H1 (cell line): Measurements from ENCODE around the gene RPL14. TPM values are rescaled to one million over a fixed set of nuclear protein-coding genes. Genes with fewer than 3 reads are reported as not detected.

ENCODE experiments used
- CHD2 ChIP-seq: IDR thresholded peaks from 2 replicates; pipeline ENCODE4 v1.6.1; 2012; ENCODE audit warnings: low read length, improper control_type of control experiment
- CHD7 ChIP-seq: fragments of 300-600 bp; sonication (generic); IDR thresholded peaks from 2 replicates; pipeline ENCODE4 v1.7.1; 2012; ENCODE audit warnings: low read length, moderate library complexity, mild to moderate bottlenecking, inconsistent platforms; ENCODE audit not compliant: insufficient replicate concordance
- CREB1 ChIP-seq: IDR thresholded peaks from 2 replicates; pipeline ENCODE4 v1.6.1; 2012; ENCODE audit warnings: inconsistent platforms
- E2F6 ChIP-seq: IDR thresholded peaks from 2 replicates; pipeline ENCODE4 v1.6.1; 2012; ENCODE audit warnings: inconsistent platforms
- FOSL1 ChIP-seq: IDR thresholded peaks from 2 replicates; pipeline ENCODE4 v1.6.1; 2011; ENCODE audit warnings: mild to moderate bottlenecking, low read depth, low read length, moderate library complexity; ENCODE audit not compliant: insufficient read depth
- KDM4A ChIP-seq: IDR thresholded peaks from one replicate; pipeline ENCODE4 v1.7.1; 2012; ENCODE audit warnings: low read depth, mild to moderate bottlenecking, moderate library complexity, low read length, inconsistent platforms; ENCODE audit not compliant: severe bottlenecking
- KDM5A ChIP-seq: fragments of 200-600 bp; IDR thresholded peaks from 2 replicates; pipeline ENCODE4 v1.7.1; 2012; ENCODE audit warnings: mild to moderate bottlenecking, low read length, inconsistent platforms, mixed read lengths
- MAFK ChIP-seq: IDR thresholded peaks from 2 replicates; pipeline ENCODE4 v1.6.1; 2012; ENCODE audit warnings: low read depth, mild to moderate bottlenecking, improper control_type of control experiment, low read length
- POLR2A ChIP-seq, 2 experiments: IDR thresholded peaks; 1 replicate in 1 of 2; 2 replicates in 1 of 2; pipeline ENCODE4 v1.6.1; 2011; ENCODE audit warnings: low read depth in 2 of 2, low read length in 2 of 2, mild to moderate bottlenecking in 2 of 2; ENCODE audit errors: control extremely low read depth in 1 of 2
- POU5F1 ChIP-seq: IDR thresholded peaks from 2 replicates; pipeline ENCODE4 v1.6.1; 2011; ENCODE audit warnings: low read depth, mild to moderate bottlenecking, low read length, moderate library complexity
- SIN3A ChIP-seq, 2 experiments: IDR thresholded peaks in 1 of 2; conservative IDR thresholded peaks in 1 of 2; 2 replicates each; pipeline ENCODE4 v1.6.1; 2011 to 2012; ENCODE audit warnings: low read length in 2 of 2, improper control_type of control experiment in 1 of 2, low read depth in 1 of 2, mild to moderate bottlenecking in 1 of 2
- SIRT6 ChIP-seq: IDR thresholded peaks from one replicate; pipeline ENCODE4 v1.7.1; 2012; ENCODE audit warnings: low read length, inconsistent platforms
- SUZ12 ChIP-seq: fragments of 200-600 bp; sonication (generic); IDR thresholded peaks from 2 replicates; pipeline ENCODE4 v1.6.1; 2012; ENCODE audit warnings: mild to moderate bottlenecking, inconsistent platforms, low read length, moderate library complexity, mixed read lengths
- polyA plus RNA-seq, 7 experiments: library from polyadenylated mRNA; depleted of rRNA in 3 of 7; stranded (reverse) in 5 of 7; unstranded in 2 of 7; fragments of >200 nt in 5 of 7; fragments of 200-250 nt in 2 of 7; gene quantifications; 1 replicate in 5 of 7; 2 replicates in 1 of 7; 4 replicates in 1 of 7; pipeline versions ENCODE4 v1.2.1 to v1.2.3, GENCODE V29; 2011 to 2013; ENCODE audit warnings: missing spikeins in 2 of 7, mixed read lengths in 2 of 7
- total RNA-seq: library from RNA; stranded (reverse); fragmentation: NEBNext Ultra II Directional; extraction: Animal tissue kit (Norgen Biotek cat#: 25700); gene quantifications from 2 replicates; pipeline ENCODE4 v1.2.1, GENCODE V29; 2021

The RPL14 gene
- total and polyA plus RNA-seq, 2 of the 8 experiments (the other 6 are each of a cell fraction or from before 2014, with no cell fraction given), result 1,192 to 2,341 TPM

- no peak for TF ChIP-seq CHD7
- TF ChIP-seq KDM4A, result no peak
- TF ChIP-seq POU5F1, result no peak
- TF ChIP-seq SUZ12, result no peak
- no peak for TF ChIP-seq CREB1
- TF ChIP-seq SIN3A (conservative IDR thresholded peaks at IDR 0.05 in 1 of 2, IDR thresholded peaks at IDR 0.05 in 1 of 2; ENCODE audit: low read depth in 1 of 2, low read length in 2 of 2), result no peak
- TF ChIP-seq SIRT6, result no peak
- TF ChIP-seq E2F6, result no peak
- no peak for TF ChIP-seq MAFK
- no peak for TF ChIP-seq KDM5A
- TF ChIP-seq CHD2, result no peak
- TF ChIP-seq POLR2A (IDR thresholded peaks at IDR 0.05; ENCODE audit: control extremely low read depth in 1 of 2, low read depth in 2 of 2, low read length in 2 of 2), result no peak
- no peak for TF ChIP-seq FOSL1
Observed at GRCh38 chr3:40516201-40516600, 59.1 kb downstream of the RPL14 start (continued).
